UCSD-AML1 (cell line): Measurements from ENCODE around the gene METTL14.
A peak's percentile ranks its signal among the peaks of the same experiment; 100 is the strongest.
"Not testable (repeated sequence)": the region's sequence is repeated elsewhere in the genome, so short reads cannot be mapped to it uniquely, and the experiment has no call there.

Experiments
- DNase-seq: peaks from one replicate; lab custom pipeline; 2025; ENCODE audit not compliant: unreplicated experiment; lab: John Stamatoyannopoulos, UW

METTL14 gene

DNA sequence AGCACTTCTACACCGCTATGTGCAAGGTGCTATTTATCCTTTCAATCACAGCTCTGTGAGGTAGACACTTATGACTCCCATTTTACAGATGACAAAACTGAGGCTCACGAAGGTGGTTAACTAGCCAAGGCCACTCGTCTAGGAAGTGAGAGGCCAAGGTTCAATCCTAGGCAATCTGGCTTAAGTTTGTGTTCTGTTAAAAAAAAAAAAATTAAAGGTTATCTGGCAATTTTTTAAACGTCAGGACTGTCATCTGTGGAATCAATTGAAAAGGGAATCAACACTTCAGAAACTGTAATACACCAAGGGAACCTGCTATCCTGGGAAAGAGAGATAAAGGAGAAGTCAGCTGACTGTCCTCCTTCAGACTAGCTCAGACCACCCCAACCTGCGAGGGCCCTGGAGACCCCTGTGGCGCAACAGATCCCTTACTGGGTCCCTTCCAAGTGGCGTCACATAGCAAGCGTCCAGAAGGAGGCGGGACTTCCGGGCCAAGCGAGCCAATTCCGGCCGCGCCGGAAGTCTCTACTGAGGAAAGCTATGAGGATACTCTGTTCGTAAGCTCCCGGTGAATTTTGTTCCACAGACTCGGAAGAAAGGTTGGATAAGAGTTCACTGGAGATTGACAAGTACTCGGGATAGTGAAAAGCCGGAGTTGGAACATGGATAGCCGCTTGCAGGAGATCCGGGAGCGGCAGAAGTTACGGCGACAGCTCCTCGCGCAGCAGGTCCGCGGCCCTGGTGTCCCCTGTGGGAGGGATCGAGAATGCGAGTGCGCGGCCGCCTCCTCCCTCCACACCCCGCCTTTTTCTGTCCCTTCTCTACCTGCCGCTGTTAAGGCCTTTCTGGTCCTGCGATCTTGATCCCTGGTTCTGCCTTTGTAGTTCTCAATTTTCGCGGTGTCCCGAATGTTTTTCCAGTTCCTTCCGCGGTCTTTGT lies at the start of gene METTL14:
Gene METTL14, plus strand, starts transcription at position 520 of the 939 bp plus-strand sequence. Its CDS starts 143 bp downstream, at position 663.
- peak; percentile 90 for DNase-seq

- not testable (repeated sequence) for DNase-seq
Observed at GRCh38 chr4:118636126-118636525, 49.1 kb upstream of the METTL14 start.

DNA sequence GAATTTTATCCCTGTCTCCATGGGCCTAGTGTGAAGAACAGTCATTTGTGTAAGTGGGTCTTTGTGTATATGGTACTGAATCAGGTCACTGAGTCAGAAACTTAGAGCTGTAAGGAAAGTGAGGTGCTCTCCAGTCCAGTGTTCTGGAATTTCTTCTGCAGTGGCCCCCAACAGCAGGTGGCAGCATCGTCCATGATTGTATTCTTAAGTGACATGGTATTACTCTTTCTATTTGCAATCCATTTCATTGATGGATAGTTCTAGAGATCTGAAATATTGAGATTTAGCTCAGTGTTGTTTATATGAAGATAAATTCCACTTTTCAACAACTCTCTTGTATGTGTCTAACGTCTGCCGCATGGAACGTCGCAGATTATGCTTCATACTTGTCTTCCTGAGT lies 20.5 kb upstream of the METTL14 start:
- peak; percentile 17 for DNase-seq

DNA sequence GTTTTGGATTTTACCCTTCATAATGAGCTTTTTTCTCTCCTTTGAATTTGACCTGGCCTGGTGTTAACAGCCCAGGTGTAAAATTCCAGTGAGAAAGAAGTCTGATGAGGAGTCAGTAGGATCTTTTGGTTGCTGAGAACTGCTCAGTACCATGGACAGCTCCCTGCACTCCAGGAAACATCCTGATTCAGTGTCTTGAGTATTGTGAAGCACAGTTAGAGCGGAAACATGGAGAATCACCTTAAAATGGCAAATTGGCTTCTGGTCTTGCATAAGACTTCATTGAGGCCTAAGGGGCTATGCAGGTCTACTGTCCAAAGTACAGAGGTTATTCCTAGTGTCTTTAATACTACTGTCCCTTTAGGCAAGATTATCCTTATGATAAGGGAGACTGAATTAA lies 16.0 kb upstream of the METTL14 start:
- DNase-seq: peak; percentile 19

DNA sequence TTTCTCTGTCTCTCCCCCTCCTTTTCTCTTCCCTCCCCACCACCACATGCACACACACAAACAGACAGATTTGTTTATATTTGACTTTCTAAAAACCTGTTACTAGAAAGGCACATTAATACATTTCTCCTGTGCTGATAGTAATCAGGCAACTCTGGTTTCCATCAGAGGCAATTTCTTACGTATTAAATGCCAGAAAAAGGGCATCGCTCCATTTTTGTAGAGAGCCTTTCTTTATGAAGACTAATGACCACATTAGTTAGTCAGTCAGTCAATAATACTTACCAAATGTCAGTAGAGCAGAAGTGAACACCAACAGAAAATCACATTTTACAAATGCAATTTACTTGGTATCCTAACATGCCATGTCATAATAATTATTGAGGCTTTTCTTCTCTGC lies 14.2 kb upstream of the METTL14 start:
- not testable (repeated sequence) for DNase-seq

DNA sequence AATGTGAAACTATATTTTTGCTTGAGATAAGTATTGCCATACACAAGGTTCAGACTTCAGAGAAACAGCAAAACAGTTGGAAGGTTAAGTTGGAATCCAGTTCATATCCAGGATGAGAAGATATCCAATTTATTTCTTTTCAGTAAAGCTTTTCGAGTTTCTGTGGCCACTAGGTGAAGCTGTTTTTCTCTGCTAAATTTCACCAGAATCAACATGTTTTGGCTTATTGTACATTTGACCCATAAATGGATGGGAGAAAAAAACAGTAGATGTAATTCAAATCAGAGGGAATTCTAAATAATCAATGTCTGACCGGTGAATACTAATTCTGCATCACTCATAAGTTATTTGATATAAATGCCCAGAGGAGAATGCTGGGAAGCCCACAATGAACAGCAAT lies 9.1 kb upstream of the METTL14 start:
- DNase-seq: no peak

DNA sequence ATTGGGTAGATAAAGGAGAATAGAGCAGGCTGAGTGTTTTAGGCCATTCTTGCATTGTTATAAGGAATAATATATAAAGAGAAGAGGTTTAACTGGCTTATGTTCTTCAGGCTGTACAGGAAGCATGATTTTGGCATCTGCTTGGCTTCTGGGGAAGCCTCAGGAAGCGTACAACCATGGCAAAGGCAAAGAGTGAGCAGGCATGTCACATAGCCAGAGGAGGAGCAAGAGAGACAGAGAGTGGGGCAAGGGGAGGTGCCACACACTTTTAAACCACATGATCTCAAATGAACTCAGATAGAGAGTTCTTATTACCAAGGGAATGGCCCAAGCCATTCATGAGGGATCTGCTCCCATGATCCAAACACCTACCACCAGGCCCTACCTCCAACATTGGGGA lies 4.4 kb upstream of the METTL14 start:
- DNase-seq: no peak

- no peak for DNase-seq
Observed at GRCh38 chr4:118682928-118683327, 2.3 kb upstream of the METTL14 start.

DNA sequence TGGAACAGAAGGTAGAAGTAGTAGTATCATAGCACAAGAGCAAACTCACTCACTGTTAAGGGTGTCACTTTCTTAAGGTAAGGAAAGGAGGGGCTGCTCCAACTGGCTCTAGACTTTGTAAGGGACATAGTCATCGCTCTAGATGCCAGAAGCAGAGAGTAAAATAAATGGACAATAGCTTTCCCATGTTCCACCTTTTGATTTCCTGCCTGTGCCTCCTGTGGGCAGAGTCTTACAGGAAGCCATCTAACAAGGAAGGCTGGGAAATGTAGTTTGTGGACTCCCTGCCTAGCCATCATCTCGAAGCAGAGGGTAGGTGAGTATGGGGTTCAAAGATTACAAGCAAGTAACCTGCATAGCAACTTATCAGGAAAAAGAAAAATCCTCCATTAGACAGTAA lies 1.7 kb upstream of the METTL14 start:
- DNase-seq: peak; percentile 11

DNA sequence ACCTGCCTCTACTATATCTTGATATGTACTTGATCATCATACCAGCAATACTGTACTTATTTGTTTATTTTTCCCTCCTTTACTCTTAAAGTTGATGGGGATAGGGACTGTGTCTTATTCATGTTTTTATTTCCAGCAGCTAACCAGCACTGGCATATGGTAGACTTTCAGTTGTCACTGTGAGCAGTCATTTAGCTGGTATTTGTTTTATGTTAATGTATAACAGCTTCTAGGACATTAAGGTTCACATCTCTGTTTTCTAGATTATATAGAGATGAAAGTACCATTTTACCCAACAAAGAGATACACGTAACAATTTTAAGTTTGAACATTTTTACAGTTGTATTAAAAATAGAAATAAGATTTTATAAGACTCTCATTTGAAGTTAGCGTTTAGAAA lies 17.9 kb downstream of the METTL14 start:
- no peak for DNase-seq

DNA sequence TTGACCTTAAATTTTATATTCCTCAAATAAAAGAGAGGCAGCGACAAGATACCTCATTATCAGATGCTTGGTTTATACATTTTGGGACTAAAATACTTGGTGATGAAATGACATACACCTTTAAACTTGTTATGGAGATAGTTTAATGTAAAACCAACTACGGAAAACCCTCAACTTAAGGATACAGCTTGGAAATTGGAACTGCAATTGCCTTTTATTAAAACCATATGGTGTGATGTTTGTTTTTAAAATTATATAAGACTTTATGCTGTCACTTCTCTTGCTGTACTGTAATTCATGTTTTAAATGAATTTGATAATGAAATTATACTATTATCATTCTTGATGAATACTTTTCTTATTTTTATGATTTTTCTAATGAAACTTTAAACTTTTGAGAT lies 25.9 kb downstream of the METTL14 start:
- DNase-seq: no peak

- no peak for DNase-seq
Observed at GRCh38 chr4:118712872-118713271, 27.7 kb downstream of the METTL14 start.

- no peak for DNase-seq
Observed at GRCh38 chr4:118714682-118715081, 29.5 kb downstream of the METTL14 start.

DNA sequence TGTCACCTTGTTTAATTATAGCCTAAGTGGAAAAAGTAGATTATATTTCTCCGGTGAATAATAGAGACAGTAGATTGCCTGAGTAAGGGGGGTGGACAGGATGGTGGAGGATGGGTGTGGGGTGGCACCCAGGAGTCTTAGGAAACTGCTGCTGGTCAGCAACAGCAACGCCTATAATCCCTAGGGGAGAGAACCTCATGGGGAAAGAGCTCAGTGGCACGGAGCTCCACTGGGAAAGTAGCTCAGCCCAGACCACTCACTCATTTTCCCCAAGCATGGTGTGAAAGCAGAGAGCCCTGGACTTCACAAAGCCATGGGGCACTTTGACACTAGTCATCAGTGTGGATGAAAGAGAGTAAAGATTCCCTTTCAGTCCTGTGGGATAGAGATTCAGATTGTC lies 31.1 kb downstream of the METTL14 start:
- no peak for DNase-seq

- no peak for DNase-seq
Observed at GRCh38 chr4:118718511-118719170, 33.4 kb downstream of the METTL14 start.

DNA sequence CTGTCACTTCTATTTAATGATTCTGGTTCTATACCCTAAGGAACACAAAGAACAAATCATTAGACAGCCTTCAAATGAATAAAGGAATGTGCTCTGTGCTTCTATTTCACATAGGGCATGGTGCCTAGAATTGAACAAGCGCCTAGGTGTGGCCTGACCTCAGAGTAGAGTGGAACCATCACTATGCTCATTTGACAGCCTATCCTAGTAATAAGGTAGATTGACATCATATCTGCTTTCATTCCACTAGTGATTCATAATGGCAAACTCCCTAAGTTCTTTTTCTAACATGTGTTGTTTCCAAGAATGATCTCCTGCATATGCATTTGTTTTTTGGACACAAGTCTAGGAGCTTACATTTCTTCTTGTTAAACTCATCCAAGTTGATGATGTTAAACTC lies 36.6 kb downstream of the METTL14 start:
- DNase-seq: no peak

DNA sequence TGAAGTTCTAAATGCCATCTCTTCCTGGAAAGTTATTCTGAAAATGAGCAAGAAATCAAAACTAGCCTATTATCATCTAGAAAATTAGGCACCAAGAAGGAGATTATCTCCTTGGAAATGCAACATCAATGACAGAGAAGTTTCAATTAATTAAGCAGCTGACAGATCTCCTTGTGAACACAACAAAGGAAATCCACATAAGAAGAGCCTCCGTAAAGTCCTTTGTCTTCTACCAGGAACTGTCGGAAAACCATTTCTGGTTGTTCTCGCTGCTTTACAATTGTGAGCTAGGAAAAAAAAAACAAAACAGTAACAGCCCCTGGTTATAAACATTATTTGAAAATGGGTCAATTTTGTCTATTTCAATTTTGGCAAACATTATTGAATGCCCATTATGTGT lies 38.2 kb downstream of the METTL14 start:
- DNase-seq: no peak

DNA sequence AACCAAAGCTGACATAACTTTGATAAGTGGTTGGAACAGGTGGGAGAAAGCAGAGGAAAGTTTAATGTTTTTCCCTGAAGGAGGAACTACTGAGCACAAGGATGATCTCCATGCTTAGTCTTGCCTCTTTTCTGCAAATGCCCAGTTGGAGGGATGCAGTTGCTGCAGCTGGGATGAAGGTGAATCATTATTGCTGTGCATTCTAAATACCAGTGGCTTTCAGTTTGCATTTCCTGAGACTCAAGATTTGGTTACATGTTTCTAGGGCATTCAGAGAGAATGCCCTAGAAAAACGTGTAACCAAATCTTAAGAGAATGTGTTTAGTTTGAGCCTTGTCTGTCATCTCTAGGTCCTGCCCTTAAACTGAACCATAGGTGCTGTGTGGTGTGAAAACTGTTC lies 42.2 kb downstream of the METTL14 start:
- DNase-seq: no peak

- no peak for DNase-seq
Observed at GRCh38 chr4:118729287-118730286, 44.4 kb downstream of the METTL14 start.

DNA sequence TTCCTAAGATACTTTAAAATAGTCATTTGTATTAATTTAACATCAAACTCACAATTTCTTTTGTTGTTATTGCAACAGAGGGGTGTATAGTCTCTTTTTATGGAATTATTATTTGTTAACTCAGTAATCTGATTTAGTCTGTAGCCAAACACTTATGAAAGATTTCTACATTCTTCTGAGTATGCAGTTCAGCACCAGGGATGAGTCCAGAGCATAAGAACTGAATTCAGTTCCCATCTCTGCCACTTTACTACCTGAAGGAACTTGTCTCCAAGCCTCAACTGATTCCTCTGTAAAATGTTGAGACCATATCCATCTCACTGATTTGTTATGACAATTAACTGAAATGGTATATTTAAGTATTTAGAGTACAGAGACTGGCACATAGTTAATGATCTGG lies 45.5 kb downstream of the METTL14 start:
- no peak for DNase-seq
